ENCODE data around the gene EP400. TPM values are rescaled to one million over a fixed set of nuclear protein-coding genes. Genes with fewer than 3 reads are reported as not detected.

EP400 gene
- total RNA-seq, 1 experiment from 2014 or later: 9.7 TPM

DNA sequence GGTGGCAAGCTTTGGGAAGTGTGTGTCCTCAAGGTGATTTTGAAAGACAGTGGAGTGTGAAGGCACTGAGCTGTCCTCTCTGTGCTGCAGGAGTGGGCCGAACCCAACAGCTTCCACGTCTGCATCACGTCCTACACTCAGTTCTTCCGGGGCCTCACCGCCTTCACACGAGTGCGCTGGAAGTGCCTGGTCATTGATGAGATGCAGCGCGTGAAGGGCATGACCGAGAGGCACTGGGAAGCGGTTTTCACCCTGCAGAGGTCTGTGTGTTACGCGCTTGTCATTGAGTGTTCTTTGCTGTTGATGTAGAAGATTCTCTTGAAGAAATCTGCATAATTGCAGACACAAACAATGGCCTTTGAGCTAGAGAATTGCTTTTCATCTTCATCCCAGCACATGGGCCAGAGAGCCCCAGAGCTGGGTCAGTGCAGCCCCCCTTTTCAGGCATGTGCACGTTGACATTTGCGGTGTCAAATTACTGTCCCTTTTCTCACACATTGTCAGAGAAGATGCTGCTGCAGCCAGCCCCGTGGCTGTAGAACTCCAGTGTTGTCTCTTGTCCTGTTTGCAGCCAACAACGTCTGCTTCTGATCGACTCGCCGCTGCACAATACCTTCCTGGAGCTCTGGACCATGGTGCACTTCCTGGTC, 63.3 kb downstream of the EP400 start:
- Histone ChIP-seq H3K9me3 (replicated peaks) (no peaks in the 10 kb centered on the region), H3K4me3 (no peak overlapping the region), H3K36me3 (peaks cover 88% of the 10 kb centered on the region), H3K27ac (no peak overlapping the region), H3K27me3 (replicated peaks) (no peaks in the 10 kb centered on the region), H3K4me1 (replicated peaks) (peaks cover 26% of the 10 kb centered on the region)
- no peak for DNase-seq (ENCODE audit: low read depth in 1 of 2, low spot score in 2 of 2)

DNA sequence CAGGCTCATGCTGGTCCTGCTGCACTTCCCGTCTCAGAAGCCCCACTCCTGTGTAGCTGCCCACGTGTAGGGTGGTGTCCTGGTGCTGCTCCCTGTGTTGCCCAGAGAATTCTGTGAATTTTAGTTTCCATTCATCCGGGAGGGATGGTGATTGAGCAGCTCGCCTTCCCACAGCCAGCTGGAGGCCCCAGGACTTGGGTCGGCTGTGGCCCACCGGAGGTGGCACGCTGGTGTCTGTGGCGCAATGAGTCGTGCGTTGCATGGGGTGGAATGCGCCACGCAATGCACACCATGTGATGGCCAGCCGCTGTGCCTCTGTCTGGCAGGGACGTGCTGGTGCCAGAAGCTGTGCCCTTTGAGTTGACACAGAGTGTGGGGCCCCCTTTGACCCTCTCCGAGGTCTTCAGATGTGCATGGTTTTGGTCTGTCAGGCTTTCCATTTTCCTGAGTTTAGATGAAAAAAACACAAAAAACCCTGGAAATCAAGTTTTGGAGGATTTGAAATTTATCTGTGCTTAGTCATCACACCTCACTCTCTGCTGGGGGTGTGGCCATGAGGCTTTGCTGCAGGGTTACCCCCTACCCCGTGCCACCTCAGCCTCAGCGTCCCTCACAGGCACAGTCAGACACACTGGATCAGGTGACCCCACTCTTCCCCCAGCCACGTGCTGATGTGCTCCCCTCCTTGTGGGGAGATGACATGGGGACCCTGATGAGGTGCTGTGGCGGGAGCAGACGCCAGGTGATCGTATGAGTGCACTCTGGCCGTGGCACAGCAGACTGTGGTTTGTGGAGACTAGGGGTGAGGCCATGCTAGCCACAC, 64.6 kb downstream of the EP400 start:
- peaks cover 95% of the 10 kb centered on the region for H3K36me3 ChIP-seq
- H3K9me3 ChIP-seq (replicated peaks): no peaks in the 10 kb centered on the region
- peaks cover 24% of the 10 kb centered on the region for H3K4me1 ChIP-seq (replicated peaks)
- H3K27me3 ChIP-seq (replicated peaks): no peaks in the 10 kb centered on the region
- no peak overlapping the region for H3K27ac ChIP-seq
- no peak for DNase-seq (ENCODE audit: low read depth in 1 of 2, low spot score in 2 of 2)
- H3K4me3 ChIP-seq: no peak overlapping the region

GRCh38 chr12:132014915-132015280, 65.2 kb downstream of the EP400 start:
- no peak for DNase-seq (ENCODE audit: low read depth in 1 of 2, low spot score in 2 of 2)

DNA sequence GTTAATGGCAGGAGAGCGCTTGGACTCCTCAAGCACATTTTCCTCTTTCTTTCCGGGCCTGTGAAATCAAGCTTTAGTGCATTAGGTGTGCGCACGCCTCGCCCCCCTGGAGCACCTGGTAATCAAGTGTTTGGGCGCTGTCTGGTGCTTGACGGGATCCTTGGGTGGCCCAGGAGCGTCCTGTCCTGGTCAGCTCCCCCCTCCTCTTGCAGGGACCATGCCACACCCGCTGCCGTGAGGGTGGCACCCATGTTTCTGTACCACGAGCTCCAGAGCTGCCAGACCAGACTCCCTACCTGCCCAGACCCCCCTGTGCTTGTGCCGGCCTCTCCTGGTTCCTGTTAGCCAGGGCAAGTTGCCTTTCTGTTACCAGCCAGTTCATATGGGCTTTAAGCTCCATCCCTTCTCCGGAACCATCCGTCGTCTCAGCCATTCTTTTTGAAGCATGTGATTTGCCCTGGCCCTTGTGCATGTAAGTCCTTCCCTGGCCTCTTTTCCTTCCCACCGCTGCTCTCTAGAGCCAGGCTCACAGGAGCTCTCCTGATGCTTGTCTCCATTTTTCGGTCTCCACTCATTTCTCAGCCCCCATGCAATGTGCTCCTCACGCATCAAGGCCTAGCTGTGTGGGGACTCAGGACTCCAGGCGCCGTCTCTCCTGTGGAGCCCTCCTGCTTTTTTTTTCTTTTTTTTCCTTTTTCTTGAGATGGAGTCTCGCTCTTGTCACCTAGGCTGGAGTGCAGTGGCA, 66.1 kb downstream of the EP400 start:
- H3K27me3 ChIP-seq (replicated peaks): no peaks in the 10 kb centered on the region
- no peak overlapping the region for H3K4me3 ChIP-seq
- H3K9me3 ChIP-seq (replicated peaks): no peaks in the 10 kb centered on the region
- peaks cover 99% of the 10 kb centered on the region for H3K36me3 ChIP-seq
- H3K27ac ChIP-seq: no peak overlapping the region
- no peak for DNase-seq (ENCODE audit: low read depth in 1 of 2, low spot score in 2 of 2)
- peaks cover 12% of the 10 kb centered on the region for H3K4me1 ChIP-seq (replicated peaks)

More at GRCh38 chr12:132014915-132015280, 65.2 kb downstream of the EP400 start:
- H3K36me3 ChIP-seq: peaks cover 98% of the 10 kb centered on the region
- peaks cover 21% of the 10 kb centered on the region for H3K4me1 ChIP-seq (replicated peaks)
- H3K4me3 ChIP-seq: no peak overlapping the region
- H3K27ac ChIP-seq: no peak overlapping the region
- H3K9me3 ChIP-seq (replicated peaks): no peaks in the 10 kb centered on the region
- no peaks in the 10 kb centered on the region for H3K27me3 ChIP-seq (replicated peaks)

DNA sequence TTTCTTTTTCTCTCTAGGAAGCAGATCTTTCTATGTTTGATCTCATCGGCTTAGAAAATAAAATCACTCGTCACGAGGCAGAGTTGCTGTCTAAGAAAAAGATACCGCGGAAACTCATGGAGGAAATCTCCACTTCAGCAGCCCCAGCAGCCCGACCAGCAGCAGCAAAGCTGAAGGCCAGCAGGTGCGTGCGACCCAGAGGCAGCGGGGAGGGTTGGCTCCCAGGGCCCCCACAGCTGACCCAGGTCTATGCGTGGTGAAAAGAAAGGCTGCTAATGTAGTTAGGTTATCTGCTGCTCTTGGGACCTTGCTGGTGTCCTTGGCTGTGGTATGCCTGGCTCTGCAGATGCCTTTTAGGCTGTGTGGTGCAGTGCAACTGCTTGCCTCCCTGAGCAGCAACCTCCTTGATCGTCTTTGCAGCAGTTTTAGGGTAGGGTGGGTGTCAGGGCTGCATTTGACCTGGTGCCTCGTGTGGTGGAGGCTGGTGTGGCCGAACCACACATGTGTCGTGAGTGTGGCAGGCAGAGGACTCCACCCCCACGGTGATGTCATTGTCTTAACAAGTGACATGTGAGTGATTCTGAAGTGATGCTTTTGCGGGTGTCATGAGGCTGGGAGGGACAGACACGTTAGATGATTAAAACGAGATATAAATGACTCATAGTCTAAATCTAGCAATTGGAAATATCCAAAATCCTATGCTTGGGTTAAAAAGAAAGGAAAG, 68.6 kb downstream of the EP400 start:
- H3K9me3 ChIP-seq (replicated peaks): no peaks in the 10 kb centered on the region
- H3K27me3 ChIP-seq (replicated peaks): no peaks in the 10 kb centered on the region
- H3K4me3 ChIP-seq: no peak overlapping the region
- H3K36me3 ChIP-seq: peaks cover 93% of the 10 kb centered on the region
- DNase-seq (ENCODE audit: low read depth in 1 of 2, low spot score in 2 of 2): no peak
- H3K4me1 ChIP-seq (replicated peaks): peaks cover 10% of the 10 kb centered on the region
- no peak overlapping the region for H3K27ac ChIP-seq

GRCh38 chr12:132019891-132020290, 70.1 kb downstream of the EP400 start:
- Histone ChIP-seq H3K4me3 (no peak overlapping the region), H3K4me1 (replicated peaks) (no peaks in the 10 kb centered on the region), H3K27me3 (replicated peaks) (no peaks in the 10 kb centered on the region), H3K36me3 (peaks cover 89% of the 10 kb centered on the region), H3K9me3 (replicated peaks) (no peaks in the 10 kb centered on the region), H3K27ac (no peak overlapping the region)
- DNase-seq (ENCODE audit: low read depth in 1 of 2, low spot score in 2 of 2): no peak

DNA sequence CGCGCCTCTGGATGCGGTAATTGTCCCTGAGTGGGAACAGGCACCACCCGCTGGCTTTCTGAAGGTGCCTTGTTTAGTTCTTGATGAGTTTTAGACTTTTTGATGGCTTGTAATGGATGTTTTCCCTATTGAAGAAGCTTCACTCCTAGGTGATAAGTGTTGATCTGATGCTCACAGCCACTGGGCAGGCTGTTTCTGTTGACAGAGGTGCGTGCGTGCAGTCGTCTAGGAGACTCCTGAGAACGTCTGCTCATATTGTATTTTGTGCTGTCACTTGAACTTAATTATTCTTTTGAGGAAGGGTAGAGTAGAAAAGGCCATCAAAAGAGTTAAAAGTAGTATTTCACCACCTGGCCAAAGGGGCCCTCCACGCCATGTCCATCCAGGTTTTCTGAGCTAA, 70.5 kb downstream of the EP400 start:
- Histone ChIP-seq H3K27ac (no peak overlapping the region), H3K4me3 (no peak overlapping the region), H3K9me3 (replicated peaks) (no peaks in the 10 kb centered on the region), H3K36me3 (peaks cover 89% of the 10 kb centered on the region), H3K4me1 (replicated peaks) (no peaks in the 10 kb centered on the region), H3K27me3 (replicated peaks) (no peaks in the 10 kb centered on the region)
- no peak for DNase-seq (ENCODE audit: low read depth in 1 of 2, low spot score in 2 of 2)

- no peaks in the 10 kb centered on the region for H3K27me3 ChIP-seq (replicated peaks)
- no peak overlapping the region for H3K4me3 ChIP-seq
- no peaks in the 10 kb centered on the region for H3K4me1 ChIP-seq (replicated peaks)
- no peak overlapping the region for H3K27ac ChIP-seq
- H3K9me3 ChIP-seq (replicated peaks): no peaks in the 10 kb centered on the region
- DNase-seq (ENCODE audit: low read depth in 1 of 2, low spot score in 2 of 2): no peak
- H3K36me3 ChIP-seq: peaks cover 89% of the 10 kb centered on the region
Observed at GRCh38 chr12:132021031-132021871, 71.5 kb downstream of the EP400 start.

- Histone ChIP-seq H3K27ac (no peak overlapping the region), H3K27me3 (replicated peaks) (no peaks in the 10 kb centered on the region), H3K9me3 (replicated peaks) (no peaks in the 10 kb centered on the region), H3K4me3 (no peak overlapping the region), H3K36me3 (peaks cover 89% of the 10 kb centered on the region), H3K4me1 (replicated peaks) (no peaks in the 10 kb centered on the region)
- DNase-seq (ENCODE audit: low read depth in 1 of 2, low spot score in 2 of 2): no peak
Observed at GRCh38 chr12:132021965-132022364, 72.2 kb downstream of the EP400 start.

DNA sequence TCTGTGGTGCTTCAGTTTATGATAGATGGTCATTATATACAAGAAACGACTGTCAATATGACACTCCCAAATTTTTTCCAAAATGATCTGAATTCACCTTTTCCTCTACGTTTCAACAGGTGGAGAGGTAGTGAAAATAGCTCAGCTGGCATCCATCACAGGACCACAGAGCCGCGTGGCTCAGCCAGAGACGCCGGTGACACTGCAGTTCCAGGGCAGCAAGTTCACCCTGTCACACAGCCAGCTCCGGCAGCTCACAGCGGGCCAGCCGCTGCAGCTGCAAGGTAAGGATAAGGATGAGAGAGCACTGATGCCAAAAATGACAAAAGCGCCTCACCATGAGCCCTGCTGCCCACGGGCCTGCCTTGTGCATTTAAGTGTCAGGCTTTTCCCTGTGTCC, 73.9 kb downstream of the EP400 start:
- no peak for DNase-seq (ENCODE audit: low read depth in 1 of 2, low spot score in 2 of 2)
- H3K27ac ChIP-seq: no peak overlapping the region
- no peaks in the 10 kb centered on the region for H3K9me3 ChIP-seq (replicated peaks)
- H3K4me1 ChIP-seq (replicated peaks): no peaks in the 10 kb centered on the region
- no peak overlapping the region for H3K4me3 ChIP-seq
- no peaks in the 10 kb centered on the region for H3K27me3 ChIP-seq (replicated peaks)
- peaks cover 89% of the 10 kb centered on the region for H3K36me3 ChIP-seq

DNA sequence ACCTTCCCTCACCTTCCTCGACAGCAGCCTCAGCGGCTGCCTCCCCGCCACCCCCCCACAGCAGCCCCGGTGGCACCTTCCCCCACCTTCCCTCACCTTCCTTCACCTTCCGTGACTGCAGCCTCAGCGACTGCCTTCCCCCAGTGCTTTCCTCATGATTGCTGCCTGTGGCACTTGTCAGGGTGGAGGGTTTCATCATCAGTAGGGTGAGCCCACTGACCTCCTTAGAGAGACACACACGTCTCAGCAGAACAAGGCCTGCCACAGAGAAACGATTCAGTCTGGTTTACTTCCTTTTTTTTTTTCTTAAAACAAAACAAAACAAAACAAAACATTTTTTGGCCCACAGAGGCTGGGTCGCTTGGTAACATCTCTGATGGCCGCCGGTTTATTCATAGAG, 75.0 kb downstream of the EP400 start:
- H3K4me3 ChIP-seq: no peak overlapping the region
- no peaks in the 10 kb centered on the region for H3K9me3 ChIP-seq (replicated peaks)
- DNase-seq (ENCODE audit: low read depth in 1 of 2, low spot score in 2 of 2): no peak
- peaks cover 7% of the 10 kb centered on the region for H3K4me1 ChIP-seq (replicated peaks)
- H3K36me3 ChIP-seq: peaks cover 90% of the 10 kb centered on the region
- H3K27me3 ChIP-seq (replicated peaks): no peaks in the 10 kb centered on the region
- no peak overlapping the region for H3K27ac ChIP-seq

GRCh38 chr12:132025526-132025925, 75.8 kb downstream of the EP400 start:
- Histone ChIP-seq H3K27ac (no peak overlapping the region), H3K27me3 (replicated peaks) (no peaks in the 10 kb centered on the region), H3K4me3 (no peak overlapping the region), H3K36me3 (peaks cover 90% of the 10 kb centered on the region), H3K9me3 (replicated peaks) (no peaks in the 10 kb centered on the region), H3K4me1 (replicated peaks) (peaks cover 15% of the 10 kb centered on the region)
- DNase-seq (ENCODE audit: low read depth in 1 of 2, low spot score in 2 of 2): no peak

Data from SJSA1 (cell line).